Adipose tissue (tissue), 3 donors: ENCODE measurements around the gene SLC16A9. TPM values are rescaled to one million over a fixed set of nuclear protein-coding genes. Genes with fewer than 3 reads are reported as not detected.
"Not testable (repeated sequence)": the region's sequence is repeated elsewhere in the genome, so short reads cannot be mapped to it uniquely, and the experiment has no call there.

Experiments
- H3K27ac ChIP-seq: one replicate; pipeline ENCODE4 v1.5.1; 2013; ENCODE audit warnings: low read depth, low read length
- WGBS, 3 donors: extraction: QIAGEN DNeasy Blood & Tissue Kit; methylation state at CpG; one replicate each; pipeline ENCODE4 v1.1.7; 2013; 5-methylcytosine and 5-hydroxymethylcytosine counted together
- polyA plus RNA-seq, 3 donors: library from polyadenylated mRNA; stranded (reverse); fragments of 200-250 nt; gene quantifications; one replicate each; pipeline ENCODE4 v1.2.3, GENCODE V29; 2013
- donor health status: healthy with polysubstance abuse.
- donor health status: Bipolar disorder and iron deficiency.
- donor health status: healthy.

SLC16A9 gene
- polyA plus RNA-seq, 3 donors, result 0.11 to 1.4 (median 0.19) TPM

GRCh38 chr10:59644841-59645240, 64.8 kb downstream of the SLC16A9 start:
- H3K27ac ChIP-seq, result no peak overlapping the region

- H3K27ac ChIP-seq, result not testable (repeated sequence)
These were observed 68.0 kb downstream of the SLC16A9 start for GRCh38 chr10:59641688-59642087.

GRCh38 chr10:59635502-59636290, 74.0 kb downstream of the SLC16A9 start:
- 70 to 90% (median 73%) methylated on average over 1 of the region's 1 CpG for WGBS, 3 donors
- H3K27ac ChIP-seq, result no peak overlapping the region

- WGBS, 3 donors, result 76 to 90% (median 88%) methylated on average over 2 of the region's 2 CpGs
- no peak overlapping the region for H3K27ac ChIP-seq
These were observed 75.5 kb downstream of the SLC16A9 start for GRCh38 chr10:59634102-59634501.

GRCh38 chr10:59633063-59633462, 76.6 kb downstream of the SLC16A9 start:
- WGBS, 3 donors, result 80 to 91% (median 86%) methylated on average over 2 of the region's 2 CpGs
- no peak overlapping the region for H3K27ac ChIP-seq

- no peak overlapping the region for H3K27ac ChIP-seq
- 87 to 92% (median 89%) methylated on average over 4 of the region's 4 CpGs for WGBS, 3 donors
These were observed 77.5 kb downstream of the SLC16A9 start for GRCh38 chr10:59631882-59632807.

- H3K27ac ChIP-seq, result no peak overlapping the region
These were observed 78.4 kb downstream of the SLC16A9 start for GRCh38 chr10:59631237-59631636.

- H3K27ac ChIP-seq, result no peak overlapping the region
- WGBS, 3 donors, result 86 to 89% (median 87%) methylated on average over 4 of the region's 4 CpGs
These were observed 80.7 kb downstream of the SLC16A9 start for GRCh38 chr10:59628965-59629364.

- H3K27ac ChIP-seq, result no peak overlapping the region
- 68 to 78% (median 73%) methylated on average over 6 of the region's 6 CpGs for WGBS, 3 donors
These were observed 81.2 kb downstream of the SLC16A9 start for GRCh38 chr10:59628456-59628855.

GRCh38 chr10:59627366-59628018, 82.2 kb downstream of the SLC16A9 start:
- WGBS, 3 donors, result 66 to 84% (median 75%) methylated on average over 4 of the region's 4 CpGs
- no peak overlapping the region for H3K27ac ChIP-seq

GRCh38 chr10:59626523-59626869, 83.2 kb downstream of the SLC16A9 start:
- H3K27ac ChIP-seq, result no peak overlapping the region
- WGBS, 3 donors, result 52 to 63% (median 55%) methylated on average over 3 of the region's 3 CpGs

GRCh38 chr10:59625721-59626522, 83.7 kb downstream of the SLC16A9 start:
- 21 to 24% (median 23%) methylated on average over 8 of the region's 8 CpGs for WGBS, 3 donors
- no peak overlapping the region for H3K27ac ChIP-seq

- WGBS, 3 donors, result 87 to 90% (median 90%) methylated on average over 8 of the region's 8 CpGs
- H3K27ac ChIP-seq, result no peak overlapping the region
These were observed 84.7 kb downstream of the SLC16A9 start for GRCh38 chr10:59624951-59625350.

GRCh38 chr10:59624136-59624535, 85.5 kb downstream of the SLC16A9 start:
- 86 to 94% (median 90%) methylated on average over 3 of the region's 3 CpGs for WGBS, 3 donors
- H3K27ac ChIP-seq, result no peak overlapping the region

GRCh38 chr10:59623133-59624121, 86.2 kb downstream of the SLC16A9 start:
- 57 to 84% (median 60%) methylated on average over 16 of the region's 16 CpGs for WGBS, 3 donors

GRCh38 chr10:59622320-59623132, 87.1 kb downstream of the SLC16A9 start:
- WGBS, 3 donors, result 68 to 72% (median 70%) methylated on average over 16 of the region's 16 CpGs
- H3K27ac ChIP-seq, result no peak overlapping the region

More at GRCh38 chr10:59623133-59624121, 86.2 kb downstream of the SLC16A9 start:
- H3K27ac ChIP-seq, result no peak overlapping the region
